ENCODE data around the gene SMIM24.

The SMIM24 gene

DNA sequence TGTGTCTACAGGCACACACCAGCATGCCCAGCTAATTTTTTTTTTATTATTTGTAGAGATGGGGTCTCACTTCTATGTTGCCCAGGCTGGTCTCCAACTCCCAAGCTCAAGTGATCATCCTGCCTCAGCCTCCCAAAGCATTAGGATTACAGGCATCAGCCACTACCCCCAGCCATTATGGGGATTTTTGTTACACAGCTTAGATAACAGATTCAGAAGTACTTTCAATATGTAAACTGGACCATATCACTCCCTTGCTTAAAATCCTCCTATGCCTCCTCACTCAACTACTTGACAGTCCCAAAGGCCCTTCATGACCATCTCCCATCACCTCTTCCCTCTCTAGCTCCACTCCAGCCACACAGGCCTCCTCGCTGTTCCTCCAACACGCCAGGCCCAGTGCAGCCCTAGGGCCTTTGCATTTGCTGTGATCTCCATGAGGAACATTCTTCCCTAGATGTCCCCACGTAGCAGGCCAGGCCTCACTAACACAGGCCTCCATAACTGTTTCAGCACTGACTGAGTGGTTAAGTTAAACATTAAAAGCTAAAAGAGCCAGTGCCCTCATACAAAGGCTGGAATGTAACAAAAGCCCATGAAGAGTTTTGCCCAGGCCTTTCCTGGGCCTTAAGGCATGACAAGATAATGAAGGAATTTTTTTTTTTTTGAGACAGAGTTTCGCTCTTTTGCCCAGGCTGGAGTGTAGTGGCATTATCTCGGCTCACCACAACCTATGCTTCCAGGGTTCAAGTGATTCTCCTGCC lies 17.6 kb upstream of the SMIM24 start:
- no peak for DNase-seq (ENCODE audit: low spot score)

GRCh38 chr19:3496392-3497273 lies 16.3 kb upstream of the SMIM24 start:
- no peak for DNase-seq (ENCODE audit: low spot score)

GRCh38 chr19:3494559-3494958 lies 14.2 kb upstream of the SMIM24 start:
- DNase-seq (ENCODE audit: low spot score), result peak; percentile 25

DNA sequence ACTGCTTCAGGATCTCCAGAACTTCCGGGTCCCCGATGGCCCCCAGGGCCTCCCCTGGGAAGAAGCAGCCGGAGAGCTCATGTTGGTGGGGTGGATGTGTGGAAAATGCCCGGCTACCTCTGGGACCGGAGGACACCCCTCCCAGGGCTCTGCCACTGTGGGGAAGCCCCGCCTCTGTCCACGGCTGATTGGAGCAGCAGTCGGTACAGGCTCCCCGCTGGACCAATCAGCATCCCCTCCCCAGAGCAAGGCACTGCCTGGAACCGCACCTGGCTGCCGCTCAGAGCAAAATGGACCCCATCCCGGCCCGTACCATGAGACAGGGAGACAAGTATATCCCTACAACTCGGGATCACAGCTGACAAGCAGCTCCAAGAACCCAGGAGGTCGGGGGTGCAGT lies 13.7 kb upstream of the SMIM24 start:
- peak; percentile 76 for DNase-seq (ENCODE audit: low spot score)

DNA sequence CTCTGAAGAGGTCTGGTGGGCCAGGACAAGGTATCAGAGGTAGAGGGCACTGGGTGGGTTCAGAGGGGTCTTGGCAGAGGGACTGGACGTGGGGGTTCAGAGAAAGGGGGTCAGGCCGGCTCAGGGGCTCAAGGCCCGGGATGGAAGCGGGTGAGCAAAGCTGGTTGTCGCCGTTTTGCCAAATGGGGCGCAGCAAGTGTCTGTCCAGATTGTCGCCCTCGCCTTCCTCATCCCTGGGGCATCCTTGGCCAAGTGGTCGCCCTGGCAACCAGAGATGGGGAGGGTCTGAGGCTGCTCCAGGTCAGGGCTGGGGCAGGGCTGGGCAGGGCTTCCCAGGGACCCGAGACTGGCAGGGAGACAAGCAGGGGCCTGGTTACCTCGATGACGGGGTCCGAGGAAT lies 13.3 kb upstream of the SMIM24 start:
- DNase-seq (ENCODE audit: low spot score), result peak; percentile 28

- no peak for DNase-seq (ENCODE audit: low spot score)
These were observed 12.6 kb upstream of the SMIM24 start for GRCh38 chr19:3492919-3493318.

DNA sequence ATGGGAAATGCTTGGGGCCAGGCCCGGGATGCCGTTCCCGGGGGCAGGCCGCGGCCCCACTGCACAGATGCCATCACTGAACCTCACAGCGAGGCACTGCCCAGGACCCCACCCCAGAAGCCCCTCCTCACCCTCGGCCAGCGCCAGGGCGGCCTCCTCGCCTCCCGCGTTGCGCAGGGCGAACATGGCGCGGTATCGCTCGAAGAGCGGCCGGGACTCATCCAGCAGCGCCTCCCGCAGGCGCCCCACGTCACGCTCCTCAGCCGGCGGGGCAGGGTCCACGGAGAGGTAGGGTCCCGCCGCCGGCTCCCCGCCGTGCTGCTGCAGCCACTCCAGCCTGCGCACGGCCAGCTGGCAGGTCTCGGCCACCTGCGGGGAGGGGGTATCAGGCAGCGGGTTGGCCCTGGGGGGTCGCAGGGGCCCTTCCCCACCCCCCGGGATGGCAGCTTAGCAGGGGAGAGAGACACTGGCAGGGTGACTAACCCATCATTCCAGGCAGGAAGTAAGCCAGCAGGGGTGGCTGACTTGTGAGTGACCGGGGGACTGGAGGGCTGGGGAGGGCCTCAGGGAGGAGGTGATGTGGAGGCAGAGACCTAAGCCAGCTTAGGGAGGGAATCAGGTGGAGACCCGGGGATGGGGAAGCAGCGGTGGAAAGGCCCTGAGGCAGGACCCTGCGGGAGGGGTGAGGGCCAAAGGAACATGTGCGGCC lies 12.0 kb upstream of the SMIM24 start:
- peak; percentile 25 for DNase-seq (ENCODE audit: low spot score)

GRCh38 chr19:3491396-3492119 lies 11.2 kb upstream of the SMIM24 start:
- DNase-seq (ENCODE audit: low spot score), result peak; percentile 25

DNA sequence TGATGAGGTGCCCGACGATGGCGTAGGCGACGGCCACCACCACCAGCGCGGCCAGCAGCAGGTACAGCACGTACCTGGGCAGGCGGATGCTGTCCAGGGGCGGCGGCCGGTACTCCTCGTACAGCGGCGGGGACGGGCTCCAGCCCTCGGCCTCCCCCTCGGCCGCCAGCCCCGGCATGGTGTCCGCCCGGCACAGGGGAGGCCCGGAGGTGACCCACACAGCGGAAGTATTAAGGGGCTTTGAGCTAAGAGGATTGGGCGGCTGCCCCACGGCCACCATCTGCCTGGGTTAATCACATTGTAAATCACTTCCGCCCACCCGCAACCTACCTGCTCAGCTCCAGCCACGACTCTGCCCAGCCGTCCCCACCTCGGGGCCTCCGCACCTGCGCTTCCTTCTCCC lies 2.9 kb upstream of the SMIM24 start, which contains the start of gene SMIM44:
Gene SMIM44, minus strand, starts transcription at position 216 of the 403 bp plus-strand sequence. Its CDS starts 38 bp downstream, at position 178.
- peak; percentile 58 for DNase-seq (ENCODE audit: low spot score)

DNA sequence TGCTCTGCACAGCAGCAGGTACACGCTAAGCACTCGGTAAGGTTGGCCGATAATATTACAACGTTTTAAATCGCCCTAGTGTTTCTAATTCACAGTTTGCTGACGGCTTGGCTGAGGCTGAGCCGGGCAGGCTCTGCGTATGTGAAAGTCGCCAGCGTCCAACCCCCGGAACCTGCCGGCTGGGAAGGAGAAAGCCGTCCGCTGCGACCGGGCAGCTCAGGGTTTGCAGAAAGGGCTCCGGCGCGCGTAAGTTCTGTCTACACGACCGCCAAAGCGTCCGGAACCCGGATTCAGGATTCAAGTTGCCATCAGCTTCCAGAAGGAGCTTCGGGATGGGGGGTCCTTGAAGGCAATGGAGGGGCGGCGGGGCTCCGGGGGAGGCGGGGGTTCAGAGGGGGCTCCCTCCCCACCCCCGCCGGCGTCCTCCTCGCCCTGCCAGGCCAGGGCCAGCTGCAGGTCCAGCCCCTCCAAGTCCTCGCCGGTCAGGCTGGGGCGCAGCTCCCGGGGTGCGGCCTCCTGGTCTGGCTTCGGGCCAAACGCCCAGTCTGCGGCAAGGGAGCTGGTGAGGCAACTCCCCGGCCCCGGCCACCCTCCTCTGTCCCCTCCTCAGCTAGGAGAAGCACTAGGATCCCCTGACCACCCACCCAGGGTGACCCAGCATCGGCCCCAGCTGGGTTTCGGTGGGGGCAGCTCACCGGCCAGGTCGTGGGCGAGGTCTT lies 2.3 kb upstream of the SMIM24 start:
- peak; percentile 46 for DNase-seq (ENCODE audit: low spot score)

GRCh38 chr19:3481241-3482090 lies 1.1 kb upstream of the SMIM24 start:
- DNase-seq (ENCODE audit: low spot score), result no peak

DNA sequence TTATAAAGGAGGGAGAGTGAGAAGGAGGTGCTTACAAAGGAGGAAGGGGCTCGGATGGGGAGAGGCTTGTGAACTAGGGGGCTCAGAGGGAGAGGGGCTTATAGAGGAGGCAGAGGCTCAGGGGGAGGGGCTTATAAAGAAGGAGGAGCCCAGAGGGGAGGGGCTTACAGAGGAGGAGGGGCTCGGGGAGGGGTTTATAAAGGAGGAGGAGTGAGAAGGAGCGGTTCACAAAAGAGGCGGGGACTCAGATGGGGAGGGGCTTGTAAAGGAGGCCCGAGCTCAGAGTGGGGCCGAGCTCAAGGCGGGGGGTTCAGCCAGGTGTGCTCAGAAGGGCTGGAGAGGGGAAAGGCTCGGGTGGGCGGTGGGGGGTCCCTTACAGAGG lies 500 bp downstream of the SMIM24 start:
- DNase-seq (ENCODE audit: low spot score), result peak; percentile 56

GRCh38 chr19:3479177-3479833 lies 1.0 kb downstream of the SMIM24 start:
- peak; percentile 63 for DNase-seq (ENCODE audit: low spot score)

DNA sequence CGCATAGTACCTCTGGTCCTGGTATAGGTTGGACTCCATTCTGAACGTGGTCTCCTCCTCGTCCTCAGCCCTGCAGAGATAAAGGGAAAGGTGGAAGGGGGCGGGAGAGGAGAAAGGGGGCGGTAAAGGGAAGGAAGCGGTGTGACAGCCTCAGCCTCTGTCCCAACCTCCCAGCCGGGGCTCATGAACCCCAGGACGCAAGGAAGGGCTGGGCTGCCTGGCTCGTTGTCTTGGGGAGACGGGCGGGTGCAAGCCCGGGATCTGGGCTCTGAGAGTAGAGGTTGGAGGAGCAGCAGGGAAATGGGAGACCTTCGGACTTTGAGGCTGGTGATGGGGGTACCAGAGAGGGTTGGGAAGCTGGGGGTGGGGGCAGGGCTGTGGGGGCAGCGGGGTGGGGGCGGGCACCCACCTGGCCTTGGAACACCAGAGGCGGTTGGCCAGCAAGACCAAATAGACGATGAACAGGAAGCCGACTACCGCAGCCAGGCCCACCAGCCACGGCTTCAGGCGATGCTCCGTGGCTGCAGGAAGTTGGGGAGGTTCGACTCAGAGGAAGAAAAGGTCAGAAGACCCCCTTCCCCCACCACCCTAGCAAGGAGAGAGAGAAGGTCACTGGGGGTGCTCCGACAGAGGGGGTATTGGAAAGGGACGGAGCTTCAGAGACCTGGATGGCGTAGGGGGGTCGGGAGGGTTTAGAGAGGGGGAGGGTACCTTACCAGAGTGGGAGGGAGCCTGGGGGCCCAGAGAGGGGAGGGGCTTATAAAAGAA lies 1.7 kb downstream of the SMIM24 start:
- no peak for DNase-seq (ENCODE audit: low spot score)

GRCh38 chr19:3477951-3478350 lies 2.4 kb downstream of the SMIM24 start:
- peak; percentile 20 for DNase-seq (ENCODE audit: low spot score)

- no peak for DNase-seq (ENCODE audit: low spot score)
These were observed 2.8 kb downstream of the SMIM24 start for GRCh38 chr19:3477506-3477905.

- DNase-seq (ENCODE audit: low spot score), result no peak
These were observed 3.5 kb downstream of the SMIM24 start for GRCh38 chr19:3476830-3477229.

DNA sequence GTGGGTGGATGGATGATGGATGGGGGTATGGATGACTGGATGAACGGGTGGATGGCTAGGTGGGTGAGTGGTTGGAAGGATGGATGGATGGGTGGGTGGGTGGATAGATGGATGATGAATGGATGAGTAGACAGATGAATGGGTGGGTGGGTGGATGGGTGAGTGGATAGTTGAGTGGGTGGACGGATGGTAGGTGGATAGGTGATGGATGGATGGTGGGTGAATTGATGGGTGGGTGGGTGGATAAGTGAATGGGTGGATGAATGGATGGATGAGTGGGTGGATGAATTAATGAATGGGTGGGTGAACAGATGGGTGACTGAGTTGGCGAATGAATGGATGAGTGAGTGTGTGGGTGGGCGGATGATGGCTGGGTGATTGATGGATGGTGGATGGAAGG lies 4.9 kb downstream of the SMIM24 start:
- DNase-seq (ENCODE audit: low spot score), result no peak

DNA sequence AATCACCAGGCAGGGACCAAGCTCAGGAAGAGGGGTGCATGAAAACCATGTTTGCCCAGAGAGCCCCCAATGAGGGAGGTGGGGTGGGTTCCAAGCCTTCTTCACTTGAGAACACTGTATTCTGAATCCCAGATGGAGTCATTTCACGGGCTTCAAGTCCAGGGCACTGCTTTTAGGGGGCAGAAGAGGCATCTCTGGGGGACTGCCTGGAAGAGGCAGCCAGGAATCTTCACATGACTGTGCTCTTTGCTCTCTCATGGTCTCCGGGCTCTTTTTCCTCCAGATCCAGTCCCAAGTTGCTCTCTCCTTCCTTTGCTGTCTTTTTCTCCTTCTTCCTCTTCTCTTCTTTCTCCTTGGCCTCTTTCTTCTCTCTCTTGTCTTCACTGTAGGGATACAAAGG lies 5.7 kb downstream of the SMIM24 start:
- DNase-seq (ENCODE audit: low spot score), result no peak

Measured in D341Med (cell line).